ENCODE data around the gene MTFR2. TPM values are rescaled to one million over a fixed set of nuclear protein-coding genes. Genes with fewer than 3 reads are reported as not detected.
A peak's percentile ranks its signal among the peaks of the same experiment; 100 is the strongest.

The MTFR2 gene
- total and polyA plus RNA-seq, 2 of the 13 experiments (the other 11 are each of a cell fraction or from before 2014, with no cell fraction given): 6.7 to 10.7 TPM

DNA sequence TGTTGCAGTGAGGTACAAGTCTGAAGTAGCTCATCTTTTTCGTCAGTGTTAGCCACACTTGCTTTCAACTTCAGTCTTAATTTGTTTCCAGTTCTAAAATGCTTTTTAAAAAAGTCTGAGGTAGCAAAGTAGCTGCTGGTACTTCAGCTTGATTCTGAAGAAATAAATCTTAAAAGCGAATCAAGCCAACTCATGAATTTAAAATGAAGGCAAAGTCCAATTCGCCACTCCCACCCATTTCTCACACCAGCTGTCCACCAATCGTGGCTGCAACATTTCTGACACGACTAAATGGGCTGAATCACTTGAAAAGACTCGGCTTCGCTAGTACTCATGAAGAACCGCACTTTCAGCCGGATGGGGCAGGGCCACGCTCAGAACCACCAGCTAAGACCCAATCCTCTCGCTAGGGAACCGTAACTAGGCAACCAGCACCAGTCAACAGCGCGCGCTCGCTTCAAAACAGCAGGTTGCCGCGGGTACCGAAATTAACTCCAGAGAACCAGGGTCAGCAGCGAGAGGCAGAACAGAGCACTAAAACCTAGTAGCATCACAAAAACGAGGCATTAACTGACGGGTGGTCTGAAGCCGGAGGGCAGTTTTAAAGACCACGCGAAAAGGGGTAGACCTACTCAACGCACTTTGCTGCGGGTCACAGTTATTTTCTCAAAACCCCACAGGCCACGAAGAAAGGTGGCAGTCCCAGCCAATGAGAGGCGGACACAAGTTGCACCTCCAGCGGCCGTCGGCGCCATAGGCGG is 38.6 kb upstream of the MTFR2 start (continued):
- TF ChIP-seq, protein P1, sequence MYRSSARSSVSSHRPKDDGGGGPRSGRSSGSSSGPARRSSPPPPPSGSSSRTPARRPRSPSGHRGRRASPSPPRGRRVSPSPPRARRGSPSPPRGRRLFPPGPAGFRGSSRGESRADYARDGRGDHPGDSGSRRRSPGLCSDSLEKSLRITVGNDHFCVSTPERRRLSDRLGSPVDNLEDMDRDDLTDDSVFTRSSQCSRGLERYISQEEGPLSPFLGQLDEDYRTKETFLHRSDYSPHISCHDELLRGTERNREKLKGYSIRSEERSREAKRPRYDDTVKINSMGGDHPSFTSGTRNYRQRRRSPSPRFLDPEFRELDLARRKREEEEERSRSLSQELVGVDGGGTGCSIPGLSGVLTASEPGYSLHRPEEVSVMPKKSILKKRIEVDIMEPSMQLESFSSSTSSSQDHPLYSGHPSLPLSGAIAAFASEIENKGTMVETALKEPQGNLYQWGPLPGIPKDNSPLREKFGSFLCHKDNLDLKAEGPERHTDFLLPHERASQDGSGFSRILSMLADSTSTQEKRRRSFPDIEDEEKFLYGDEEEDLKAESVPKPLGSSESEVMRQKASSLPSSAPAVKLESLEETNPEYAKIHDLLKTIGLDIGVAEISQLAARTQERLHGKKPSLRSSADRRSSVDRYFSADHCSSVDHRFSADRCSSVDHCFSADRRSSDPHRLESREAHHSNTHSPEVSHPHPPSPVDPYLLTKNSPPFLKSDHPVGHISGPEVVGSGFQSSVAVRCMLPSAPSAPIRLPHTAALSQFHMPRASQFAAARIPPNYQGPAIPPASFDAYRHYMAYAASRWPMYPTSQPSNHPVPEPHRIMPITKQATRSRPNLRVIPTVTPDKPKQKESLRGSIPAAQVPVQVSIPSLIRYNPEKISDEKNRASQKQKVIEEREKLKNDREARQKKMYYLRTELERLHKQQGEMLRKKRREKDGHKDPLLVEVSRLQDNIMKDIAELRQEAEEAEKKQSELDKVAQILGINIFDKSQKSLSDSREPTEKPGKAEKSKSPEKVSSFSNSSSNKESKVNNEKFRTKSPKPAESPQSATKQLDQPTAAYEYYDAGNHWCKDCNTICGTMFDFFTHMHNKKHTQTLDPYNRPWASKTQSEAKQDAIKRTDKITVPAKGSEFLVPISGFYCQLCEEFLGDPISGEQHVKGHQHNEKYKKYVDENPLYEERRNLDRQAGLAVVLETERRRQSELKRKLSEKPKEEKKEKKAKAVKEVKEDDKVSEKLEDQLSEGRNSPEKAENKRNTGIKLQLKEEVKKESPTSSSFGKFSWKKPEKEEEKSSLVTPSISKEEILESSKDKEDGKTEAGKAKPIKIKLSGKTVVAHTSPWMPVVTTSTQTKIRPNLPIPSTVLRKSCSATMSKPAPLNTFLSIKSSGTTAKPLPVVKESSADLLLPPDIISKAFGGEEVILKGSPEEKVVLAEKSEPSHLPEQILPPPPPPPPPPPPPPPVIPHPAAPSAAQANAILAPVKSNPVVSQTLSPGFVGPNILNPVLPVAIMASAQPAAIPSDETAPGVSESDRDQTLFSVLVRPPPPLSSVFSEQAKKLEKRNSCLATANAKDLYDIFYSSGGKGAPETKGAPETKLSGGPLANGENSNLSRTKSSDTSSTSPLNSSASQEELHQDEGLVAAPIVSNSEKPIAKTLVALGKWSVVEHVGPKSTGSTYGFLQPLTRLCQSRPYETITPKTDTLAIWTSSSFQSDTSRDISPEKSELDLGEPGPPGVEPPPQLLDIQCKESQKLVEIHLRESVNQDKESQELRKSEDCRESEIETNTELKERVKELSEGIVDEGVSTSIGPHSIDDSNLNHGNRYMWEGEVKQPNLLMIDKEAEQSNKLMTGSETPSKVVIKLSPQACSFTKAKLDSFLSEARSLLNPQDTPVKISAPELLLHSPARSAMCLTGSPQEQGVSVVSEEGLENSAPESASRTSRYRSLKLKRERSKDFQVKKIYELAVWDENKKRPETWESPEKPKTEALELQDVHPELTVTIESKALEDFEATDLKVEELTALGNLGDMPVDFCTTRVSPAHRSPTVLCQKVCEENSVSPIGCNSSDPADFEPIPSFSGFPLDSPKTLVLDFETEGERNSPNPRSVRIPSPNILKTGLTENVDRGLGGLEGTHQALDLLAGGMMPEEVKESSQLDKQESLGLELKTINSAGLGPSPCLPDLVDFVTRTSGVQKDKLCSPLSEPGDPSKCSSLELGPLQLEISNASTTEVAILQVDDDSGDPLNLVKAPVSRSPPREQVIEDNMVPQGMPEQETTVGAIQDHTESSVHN (CRISPR knock-in tag; IDR thresholded peaks at IDR 0.05): no peak
- TF ChIP-seq PHF20 (CRISPR knock-in tag; IDR thresholded peaks at IDR 0.05) (no peak), HOXD1 (CRISPR knock-in tag; IDR thresholded peaks at IDR 0.05) (no peak), NBN (conservative IDR thresholded peaks at IDR 0.05) (no peak), NRL (CRISPR knock-in tag; IDR thresholded peaks at IDR 0.05; ENCODE audit: borderline replicate concordance) (no peak), ZNF441 (CRISPR knock-in tag; IDR thresholded peaks at IDR 0.05; ENCODE audit: borderline replicate concordance) (no peak), TARDBP (CRISPR knock-in tag; IDR thresholded peaks at IDR 0.05) (0 out of 2 replicates have a peak, but pooled peaks have one; percentile 57), ZNF749 (CRISPR knock-in tag; IDR thresholded peaks at IDR 0.05; ENCODE audit: borderline replicate concordance) (no peak), GABPB1 (CRISPR knock-in tag; IDR thresholded peaks at IDR 0.05) (no peak), ZNF205 (CRISPR knock-in tag; IDR thresholded peaks at IDR 0.05) (no peak; the same call in 1 of the 2 replicates), EED (CRISPR knock-in tag; IDR thresholded peaks at IDR 0.05) (0 out of 2 replicates have a peak, but pooled peaks have one; percentile 41), NFIC (IDR thresholded peaks at IDR 0.05; ENCODE audit: low read length) (0 out of 2 replicates have a peak, but pooled peaks have one; percentile 44)
- TF ChIP-seq, protein P2, sequence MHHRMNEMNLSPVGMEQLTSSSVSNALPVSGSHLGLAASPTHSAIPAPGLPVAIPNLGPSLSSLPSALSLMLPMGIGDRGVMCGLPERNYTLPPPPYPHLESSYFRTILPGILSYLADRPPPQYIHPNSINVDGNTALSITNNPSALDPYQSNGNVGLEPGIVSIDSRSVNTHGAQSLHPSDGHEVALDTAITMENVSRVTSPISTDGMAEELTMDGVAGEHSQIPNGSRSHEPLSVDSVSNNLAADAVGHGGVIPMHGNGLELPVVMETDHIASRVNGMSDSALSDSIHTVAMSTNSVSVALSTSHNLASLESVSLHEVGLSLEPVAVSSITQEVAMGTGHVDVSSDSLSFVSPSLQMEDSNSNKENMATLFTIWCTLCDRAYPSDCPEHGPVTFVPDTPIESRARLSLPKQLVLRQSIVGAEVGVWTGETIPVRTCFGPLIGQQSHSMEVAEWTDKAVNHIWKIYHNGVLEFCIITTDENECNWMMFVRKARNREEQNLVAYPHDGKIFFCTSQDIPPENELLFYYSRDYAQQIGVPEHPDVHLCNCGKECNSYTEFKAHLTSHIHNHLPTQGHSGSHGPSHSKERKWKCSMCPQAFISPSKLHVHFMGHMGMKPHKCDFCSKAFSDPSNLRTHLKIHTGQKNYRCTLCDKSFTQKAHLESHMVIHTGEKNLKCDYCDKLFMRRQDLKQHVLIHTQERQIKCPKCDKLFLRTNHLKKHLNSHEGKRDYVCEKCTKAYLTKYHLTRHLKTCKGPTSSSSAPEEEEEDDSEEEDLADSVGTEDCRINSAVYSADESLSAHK (CRISPR knock-in tag; IDR thresholded peaks at IDR 0.05; ENCODE audit: borderline replicate concordance): 0 out of 2 replicates have a peak, but pooled peaks have one; percentile 44
- TF ChIP-seq, protein P3, sequence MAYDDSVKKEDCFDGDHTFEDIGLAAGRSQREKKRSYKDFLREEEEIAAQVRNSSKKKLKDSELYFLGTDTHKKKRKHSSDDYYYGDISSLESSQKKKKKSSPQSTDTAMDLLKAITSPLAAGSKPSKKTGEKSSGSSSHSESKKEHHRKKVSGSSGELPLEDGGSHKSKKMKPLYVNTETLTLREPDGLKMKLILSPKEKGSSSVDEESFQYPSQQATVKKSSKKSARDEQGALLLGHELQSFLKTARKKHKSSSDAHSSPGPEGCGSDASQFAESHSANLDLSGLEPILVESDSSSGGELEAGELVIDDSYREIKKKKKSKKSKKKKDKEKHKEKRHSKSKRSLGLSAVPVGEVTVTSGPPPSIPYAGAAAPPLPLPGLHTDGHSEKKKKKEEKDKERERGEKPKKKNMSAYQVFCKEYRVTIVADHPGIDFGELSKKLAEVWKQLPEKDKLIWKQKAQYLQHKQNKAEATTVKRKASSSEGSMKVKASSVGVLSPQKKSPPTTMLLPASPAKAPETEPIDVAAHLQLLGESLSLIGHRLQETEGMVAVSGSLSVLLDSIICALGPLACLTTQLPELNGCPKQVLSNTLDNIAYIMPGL (CRISPR knock-in tag; IDR thresholded peaks at IDR 0.05; ENCODE audit: borderline replicate concordance in 1 of 2, low read depth in 1 of 2): 0 out of 4 replicates have a peak, but pooled peaks of 1 of the 2 experiments have one; percentile 12
- TF ChIP-seq, protein P4, sequence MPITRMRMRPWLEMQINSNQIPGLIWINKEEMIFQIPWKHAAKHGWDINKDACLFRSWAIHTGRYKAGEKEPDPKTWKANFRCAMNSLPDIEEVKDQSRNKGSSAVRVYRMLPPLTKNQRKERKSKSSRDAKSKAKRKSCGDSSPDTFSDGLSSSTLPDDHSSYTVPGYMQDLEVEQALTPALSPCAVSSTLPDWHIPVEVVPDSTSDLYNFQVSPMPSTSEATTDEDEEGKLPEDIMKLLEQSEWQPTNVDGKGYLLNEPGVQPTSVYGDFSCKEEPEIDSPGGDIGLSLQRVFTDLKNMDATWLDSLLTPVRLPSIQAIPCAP (CRISPR knock-in tag; IDR thresholded peaks at IDR 0.05; ENCODE audit: low read depth): no peak

Data from HepG2 (cell line).